NOMO-1 (cell line): ENCODE results near the gene PRKD3.

ENCODE experiments used
- DNase-seq, 2 experiments: peaks; one replicate each; lab custom pipeline; 2025; ENCODE audit not compliant: unreplicated experiment in 2 of 2; lab: John Stamatoyannopoulos, UW

The PRKD3 gene

GRCh38 chr2:37343537-37344434, 19.2 kb upstream of the PRKD3 start:
- no peak for DNase-seq

GRCh38 chr2:37342591-37343220, 18.1 kb upstream of the PRKD3 start:
- DNase-seq = no peak

GRCh38 chr2:37340637-37341036, 16.0 kb upstream of the PRKD3 start:
- no peak for DNase-seq

GRCh38 chr2:37338933-37339332, 14.3 kb upstream of the PRKD3 start:
- DNase-seq = no peak

- no peak for DNase-seq
Measured at GRCh38 chr2:37337620-37338280, 13.1 kb upstream of the PRKD3 start.

- DNase-seq = no peak
Measured at GRCh38 chr2:37335604-37336003, 11.0 kb upstream of the PRKD3 start.

- DNase-seq = no peak
Measured at GRCh38 chr2:37333256-37333655, 8.6 kb upstream of the PRKD3 start.

GRCh38 chr2:37332560-37332959, 7.9 kb upstream of the PRKD3 start:
- DNase-seq = no peak

- DNase-seq = peak in 1 of 2 experiments; percentile 14
Measured at GRCh38 chr2:37330681-37331080, 6.0 kb upstream of the PRKD3 start.

- no peak for DNase-seq
Measured at GRCh38 chr2:37326866-37327634, 2.4 kb upstream of the PRKD3 start.

- DNase-seq = peak in 1 of 2 experiments; percentile 36
Measured at GRCh38 chr2:37326285-37326684, 1.7 kb upstream of the PRKD3 start.

- DNase-seq = no peak
Measured at GRCh38 chr2:37325625-37326071, 1.0 kb upstream of the PRKD3 start.

GRCh38 chr2:37324536-37324785, 172 bp downstream of the PRKD3 start:
- DNase-seq = peak in 1 of 2 experiments; percentile 45

- DNase-seq = peak in 1 of 2 experiments; percentile 28
Measured at GRCh38 chr2:37323781-37324535, 675 bp downstream of the PRKD3 start.

- DNase-seq = no peak
Measured at GRCh38 chr2:37323176-37323780, 1.4 kb downstream of the PRKD3 start.

- no peak for DNase-seq
Measured at GRCh38 chr2:37322368-37322767, 2.3 kb downstream of the PRKD3 start.

GRCh38 chr2:37321029-37321682, 3.5 kb downstream of the PRKD3 start:
- DNase-seq = no peak

GRCh38 chr2:37319754-37320609, 4.7 kb downstream of the PRKD3 start:
- DNase-seq = no peak
